Activated B cell treated with CpG ODN at 0.5 μM for 24 hours (primary cell): ENCODE results near the gene DVL3. TPM values are rescaled to one million over a fixed set of nuclear protein-coding genes. Genes with fewer than 3 reads are reported as not detected.
"Not testable (repeated sequence)": the region's sequence is repeated elsewhere in the genome, so short reads cannot be mapped to it uniquely, and the experiment has no call there.

Source experiments
- ATAC-seq: fragments of 200-7000 bp; cut with Tn5 transposase; one replicate; pipeline ENCODE4 v1.10.0; 2021; ENCODE audit warnings: low read depth, mild to moderate bottlenecking, moderate library complexity
- CTCF ChIA-PET: fragments of 350-600 bp; sonication (Branson Sonifier 250); formaldehyde crosslinking; loops from one replicate; lab custom pipeline; 2021; ENCODE audit warnings: antibody characterized with exemption; lab: Charles Lee
- POLR2A ChIA-PET: fragments of 350-600 bp; sonication (Branson Sonifier 250); formaldehyde crosslinking; loops from one replicate; lab custom pipeline; 2021; ENCODE audit warnings: antibody characterized with exemption; lab: Charles Lee
- DNase-seq: peaks from one replicate; pipeline ENCODE4 v3.0.0; 2022
- H3K27ac Mint-ChIP-seq: one replicate; pipeline ENCODE4 v1.8.0; 2020; ENCODE audit warnings: mixed read lengths
- H3K27me3 Mint-ChIP-seq: one replicate; pipeline ENCODE4 v1.8.0; 2021; ENCODE audit warnings: mixed read lengths
- H3K36me3 Mint-ChIP-seq: one replicate; pipeline ENCODE4 v1.8.0; 2021; ENCODE audit warnings: low read depth, mixed read lengths
- H3K4me1 Mint-ChIP-seq: one replicate; pipeline ENCODE4 v1.8.0; 2021; ENCODE audit warnings: mixed read lengths
- H3K4me3 Mint-ChIP-seq: one replicate; pipeline ENCODE4 v1.8.0; 2020; ENCODE audit warnings: mild to moderate bottlenecking, mixed read lengths
- H3K9me3 Mint-ChIP-seq: one replicate; pipeline ENCODE4 v1.8.0; 2020; ENCODE audit warnings: mixed read lengths
- CTCF ChIP-seq: fragments of 200-600 bp; IDR thresholded peaks from one replicate; pipeline ENCODE4 v1.8.0; 2022; ENCODE audit warnings: antibody characterized with exemption, mild to moderate bottlenecking
- intact Hi-C: fragments of 100-400 bp; cut with micrococcal nuclease; formaldehyde crosslinking; loops from one replicate; pipeline ENCODE4 v1.15.1; 2024
- total RNA-seq: library from RNA; stranded (reverse); gene quantifications from 2 replicates; pipeline ENCODE4 v1.2.3, GENCODE V29; 2022

DVL3 gene
- total RNA-seq = 52.1 and 54.2 TPM in 2 replicates

DNA sequence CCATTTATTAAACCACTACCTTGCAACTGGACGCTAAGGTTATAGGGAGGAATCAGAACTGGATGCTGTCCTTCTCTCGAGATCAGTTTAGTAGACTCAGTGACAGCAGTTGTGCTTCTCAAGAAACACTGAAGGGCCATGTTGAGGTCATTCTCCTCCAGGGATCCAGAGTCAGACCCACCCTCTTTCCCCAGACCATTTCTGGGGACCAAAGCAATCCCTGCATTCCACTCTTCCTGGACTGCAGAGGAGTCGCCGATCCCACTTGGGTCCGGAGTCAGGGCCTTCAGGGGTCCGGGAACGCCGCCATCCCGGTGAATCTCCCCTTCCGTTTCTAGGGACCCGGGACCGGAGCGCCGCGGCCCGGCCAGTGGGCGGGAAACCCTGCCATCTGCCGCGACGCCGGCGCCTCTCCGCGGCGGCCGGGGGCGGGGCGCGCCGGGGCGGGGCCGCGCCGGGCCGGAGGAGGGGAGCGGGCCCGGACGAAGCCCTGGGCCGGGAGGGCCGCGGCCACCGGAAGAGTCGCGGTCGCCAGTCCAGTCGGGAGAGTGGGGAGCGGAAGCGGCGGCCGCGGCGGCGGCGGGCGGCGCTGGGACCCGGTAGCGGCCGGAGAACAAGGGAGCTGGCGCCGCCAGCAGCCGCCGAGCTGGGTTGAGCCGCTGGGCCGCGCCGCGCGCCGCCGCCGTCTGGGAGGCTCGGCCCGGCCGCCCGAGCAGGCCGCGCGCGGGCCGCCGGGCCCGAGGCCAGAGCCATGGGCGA is at the start of gene DVL3:
Gene DVL3 (plus strand): TSS at position 493 of the 759 bp plus-strand sequence. CDS start 259 bp downstream, at position 752.
- H3K4me1 Mint-ChIP-seq = peaks cover 25% of the 10 kb centered on the region
- POLR2A ChIA-PET = interaction anchor here (0.7 to 2.1 kb wide), 4 partner anchors 20 to 207 kb away, joined by 4 to 10 read pairs (median 5); partner anchors contain the start of genes ABCF3 and EIF2B5
- peak within 1 kb of the TSS; percentile 77 for H3K27ac Mint-ChIP-seq
- peak within 1 kb of the TSS; percentile 91 for H3K4me3 Mint-ChIP-seq
- peaks cover 5% of the 10 kb centered on the region for H3K36me3 Mint-ChIP-seq
- intact Hi-C loops = loop anchor here (1.0 kb wide), 4 partner anchors 19 to 138 kb away; partner anchors contain the start of genes ABCC5, AP2M1 and EIF2B5
- TF ChIP-seq CTCF = no peak
- CTCF ChIA-PET = interaction anchor here (0.9 kb wide), 1 partner anchor 9 kb away, joined by 4 read pairs; no protein-coding TSS in a partner anchor
- DNase-seq (peak; percentile 70), ATAC-seq (peak; percentile 80)
- H3K27me3 Mint-ChIP-seq = no peaks in the 10 kb centered on the region
- H3K9me3 Mint-ChIP-seq = no peaks in the 10 kb centered on the region

- H3K36me3 Mint-ChIP-seq = no peaks in the 10 kb centered on the region
These were observed 44.9 kb upstream of the DVL3 start for GRCh38 chr3:184110316-184110725.

GRCh38 chr3:184116017-184116416 is 39.2 kb upstream of the DVL3 start:
- ATAC-seq (no peak), DNase-seq (no peak)
- H3K27me3 Mint-ChIP-seq = peaks cover 11% of the 10 kb centered on the region
- no peak overlapping the region for H3K4me3 Mint-ChIP-seq
- no peaks in the 10 kb centered on the region for H3K9me3 Mint-ChIP-seq
- POLR2A ChIA-PET = interaction anchor here (0.7 kb wide), 1 partner anchor 41 kb away, joined by 3 read pairs; no protein-coding TSS in a partner anchor
- intact Hi-C loops = no loop called here
- CTCF ChIA-PET = no interaction called here
- no peaks in the 10 kb centered on the region for H3K4me1 Mint-ChIP-seq
- no peak for TF ChIP-seq CTCF
- H3K27ac Mint-ChIP-seq = no peak overlapping the region
- H3K36me3 Mint-ChIP-seq = no peaks in the 10 kb centered on the region

More at GRCh38 chr3:184110316-184110725, 44.9 kb upstream of the DVL3 start:
- DNase-seq (no peak), ATAC-seq (no peak)
- Mint-ChIP-seq H3K27me3 (peaks cover 11% of the 10 kb centered on the region), H3K27ac (no peak overlapping the region), H3K9me3 (no peaks in the 10 kb centered on the region), H3K4me1 (no peaks in the 10 kb centered on the region), H3K4me3 (no peak overlapping the region)
- POLR2A ChIA-PET = no interaction called here
- no peak for TF ChIP-seq CTCF
- intact Hi-C loops = no loop called here
- CTCF ChIA-PET = no interaction called here

- Mint-ChIP-seq H3K27ac (no peak overlapping the region), H3K4me3 (no peak overlapping the region), H3K36me3 (no peaks in the 10 kb centered on the region), H3K9me3 (no peaks in the 10 kb centered on the region), H3K27me3 (peaks cover 9% of the 10 kb centered on the region), H3K4me1 (no peaks in the 10 kb centered on the region)
- ATAC-seq (no peak), DNase-seq (no peak)
- ChIA-PET CTCF (no interaction called here), POLR2A (no interaction called here)
- TF ChIP-seq CTCF = no peak
- intact Hi-C loops = no loop called here
These were observed 37.5 kb upstream of the DVL3 start for GRCh38 chr3:184117636-184118035.

- intact Hi-C loops, H3K27ac Mint-ChIP-seq, DNase-seq, H3K4me3 Mint-ChIP-seq, ATAC-seq, CTCF ChIA-PET, H3K9me3 Mint-ChIP-seq, H3K36me3 Mint-ChIP-seq, POLR2A ChIA-PET, H3K4me1 Mint-ChIP-seq, H3K27me3 Mint-ChIP-seq: not testable (repeated sequence)
These were observed 34.1 kb upstream of the DVL3 start for GRCh38 chr3:184121031-184121430.
